GM23248 (cell line): ENCODE measurements around the gene PHLDB3.

Experiments
- EZH2 ChIP-seq: fragments of 200-600 bp; sonication (generic); IDR thresholded peaks from 2 replicates; pipeline ENCODE4 v1.6.1; 2018; ENCODE audit warnings: antibody characterized with exemption, mild to moderate bottlenecking; ENCODE audit not compliant: insufficient read depth, poor library complexity, severe bottlenecking
- EZH2phosphoT487 ChIP-seq: fragments of 200-600 bp; sonication (generic); IDR thresholded peaks from 2 replicates; pipeline ENCODE4 v1.6.1; 2018; ENCODE audit warnings: antibody characterized with exemption, moderate library complexity, mild to moderate bottlenecking, low read depth; ENCODE audit not compliant: insufficient read depth

DNA sequence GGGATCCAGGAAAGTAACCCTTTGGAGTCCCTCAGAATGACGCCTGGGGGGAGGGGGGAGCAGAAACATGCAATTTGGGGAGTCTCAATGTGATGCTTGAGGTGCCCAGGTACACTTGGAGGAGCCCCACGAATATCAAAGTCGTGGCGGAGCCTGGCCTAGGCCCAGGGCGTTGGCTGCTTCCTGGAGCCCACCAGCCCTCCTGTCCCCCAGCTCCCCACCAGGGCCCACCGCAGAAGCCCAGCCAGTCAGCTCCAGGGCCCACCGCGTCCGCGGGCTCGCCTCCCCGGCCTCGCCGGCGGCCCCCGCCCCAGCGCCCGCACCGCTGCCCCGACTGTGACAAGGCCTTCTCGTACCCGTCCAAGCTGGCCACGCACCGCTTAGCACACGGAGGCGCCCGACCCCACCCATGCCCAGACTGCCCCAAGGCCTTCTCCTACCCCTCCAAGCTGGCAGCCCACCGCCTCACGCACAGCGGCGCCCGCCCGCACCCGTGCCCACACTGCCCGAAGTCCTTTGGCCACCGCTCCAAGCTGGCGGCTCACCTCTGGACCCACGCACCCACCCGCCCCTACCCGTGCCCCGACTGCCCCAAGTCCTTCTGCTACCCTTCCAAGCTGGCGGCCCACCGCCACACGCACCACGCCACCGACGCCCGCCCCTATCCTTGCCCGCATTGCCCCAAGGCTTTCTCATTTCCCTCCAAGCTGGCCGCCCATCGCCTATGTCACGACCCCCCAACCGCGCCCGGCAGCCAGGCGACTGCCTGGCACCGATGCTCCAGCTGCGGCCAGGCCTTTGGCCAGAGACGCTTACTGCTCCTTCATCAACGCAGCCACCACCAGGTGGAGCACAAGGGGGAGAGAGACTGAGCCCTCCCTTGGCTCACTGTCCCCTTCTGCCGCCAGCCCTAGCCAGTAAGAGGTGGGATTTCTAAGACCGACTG, 30.5 kb upstream of the PHLDB3 start:
- TF ChIP-seq EZH2phosphoT487: no peak
- no peak for TF ChIP-seq EZH2
